T-cell (primary cell): ENCODE data around the gene MYO10. TPM values are rescaled to one million over a fixed set of nuclear protein-coding genes. Genes with fewer than 3 reads are reported as not detected.
A peak's percentile ranks its signal among the peaks of the same experiment; 100 is the strongest.

Experiments used
- ATAC-seq, 4 experiments: fragments of 200-7000 bp in 3 of 4; fragments of 150-1000 bp in 1 of 4; cut with Tn5 transposase; replicated peaks in 1 of 4; 1 replicate in 3 of 4; 2 replicates in 1 of 4; pipeline ENCODE4 v1.10.0; 2021; ENCODE audit warnings: moderate library complexity in 3 of 4, mild to moderate bottlenecking in 2 of 4, moderate number of reproducible peaks in 1 of 4
- CTCF ChIA-PET, 2 donors: fragments of 300-600 bp; sonication (Branson Sonifier 250); formaldehyde crosslinking; loops; one replicate each; lab custom pipeline; 2022; ENCODE audit warnings: antibody characterized with exemption in 2 of 2; lab: Charles Lee
- POLR2A ChIA-PET, 2 donors: fragments of 300-600 bp; sonication (Branson Sonifier 250); formaldehyde crosslinking; loops; one replicate each; lab custom pipeline; 2022; ENCODE audit warnings: antibody characterized with exemption in 2 of 2; lab: Charles Lee
- DNase-seq, 35 experiments: peaks; one replicate each; pipeline versions ENCODE4 v3.0.0 to v3.0.0-alpha.2; 2013 to 2023
- H3K27ac ChIP-seq: one replicate; pipeline ENCODE4 v1.5.1; 2013; ENCODE audit warnings: low read length
- H3K27me3 ChIP-seq, 2 experiments: replicated peaks in 1 of 2; 1 replicate in 1 of 2; 2 replicates in 1 of 2; pipeline versions ENCODE4 v1.6.1 to v1.7.0; 2013; ENCODE audit warnings: low read length in 1 of 2, mixed read lengths in 1 of 2; ENCODE audit not compliant: control insufficient read depth in 2 of 2, insufficient read depth in 2 of 2; ENCODE audit errors: extremely low read depth in 1 of 2
- H3K36me3 ChIP-seq, 2 donors: 1 replicate in 1 of 2; 2 replicates in 1 of 2; pipeline versions ENCODE4 v1.6.1 to v1.7.0; 2013; ENCODE audit warnings: low read length in 1 of 2; ENCODE audit not compliant: control insufficient read depth in 2 of 2, insufficient read depth in 1 of 2; ENCODE audit errors: extremely low read depth in 1 of 2
- H3K4me1 ChIP-seq, 2 experiments: 1 replicate in 1 of 2; 2 replicates in 1 of 2; pipeline versions ENCODE4 v1.6.1 to v1.7.0; 2013; ENCODE audit warnings: low read length in 2 of 2, mixed read lengths in 1 of 2; ENCODE audit not compliant: insufficient read depth in 2 of 2, control insufficient read depth in 1 of 2; ENCODE audit errors: extremely low read depth in 1 of 2
- H3K4me3 ChIP-seq, 2 donors: 1 replicate in 1 of 2; 2 replicates in 1 of 2; pipeline versions ENCODE4 v1.5.1 to v1.7.0; 2013; ENCODE audit warnings: mild to moderate bottlenecking in 2 of 2, low read length in 1 of 2, moderate library complexity in 1 of 2; ENCODE audit not compliant: control insufficient read depth in 1 of 2; ENCODE audit errors: extremely low read depth in 1 of 2
- H3K9me3 ChIP-seq: 2 replicates; pipeline ENCODE4 v1.7.0; 2013
- H3K27ac Mint-ChIP-seq, 2 donors: one replicate each; pipeline ENCODE4 v1.8.0; 2020 to 2021; ENCODE audit warnings: mild to moderate bottlenecking in 2 of 2, mixed read lengths in 2 of 2
- H3K27me3 Mint-ChIP-seq, 2 donors: one replicate each; pipeline ENCODE4 v1.8.0; 2021 to 2022; ENCODE audit warnings: mixed read lengths in 2 of 2
- H3K36me3 Mint-ChIP-seq: one replicate; pipeline ENCODE4 v1.8.0; 2021; ENCODE audit warnings: mixed read lengths
- H3K4me1 Mint-ChIP-seq, 3 donors: one replicate each; pipeline ENCODE4 v1.8.0; 2020 to 2022; ENCODE audit warnings: mixed read lengths in 3 of 3, mild to moderate bottlenecking in 1 of 3
- H3K4me3 Mint-ChIP-seq, 3 donors: one replicate each; pipeline ENCODE4 v1.8.0; 2020 to 2022; ENCODE audit warnings: mild to moderate bottlenecking in 3 of 3, mixed read lengths in 3 of 3, moderate library complexity in 3 of 3
- H3K9me3 Mint-ChIP-seq, 3 donors: one replicate each; pipeline ENCODE4 v1.8.0; 2020 to 2022; ENCODE audit warnings: mixed read lengths in 3 of 3
- WGBS: methylation state at CpG from one replicate; pipeline ENCODE4 v1.1.5; 2013; ENCODE audit warnings: missing lambda C conversion rate; ENCODE audit not compliant: insufficient coverage; 5-methylcytosine and 5-hydroxymethylcytosine counted together
- total RNA-seq, 35 experiments: library from RNA in 6 of 35; stranded (reverse) in 6 of 35; fragments of 120-200 nt in 1 of 35; gene quantifications; one replicate each; pipeline versions ENCODE4 v1.2.1 to v1.2.4 and lab custom pipeline; 2013 to 2026

Gene MYO10
- total RNA-seq, 5 donors from 2014 or later (not counting 1 experiment from before 2014, with no cell fraction given) = 0.20 to 0.47 (median 0.23) TPM; not detected in 2

DNA sequence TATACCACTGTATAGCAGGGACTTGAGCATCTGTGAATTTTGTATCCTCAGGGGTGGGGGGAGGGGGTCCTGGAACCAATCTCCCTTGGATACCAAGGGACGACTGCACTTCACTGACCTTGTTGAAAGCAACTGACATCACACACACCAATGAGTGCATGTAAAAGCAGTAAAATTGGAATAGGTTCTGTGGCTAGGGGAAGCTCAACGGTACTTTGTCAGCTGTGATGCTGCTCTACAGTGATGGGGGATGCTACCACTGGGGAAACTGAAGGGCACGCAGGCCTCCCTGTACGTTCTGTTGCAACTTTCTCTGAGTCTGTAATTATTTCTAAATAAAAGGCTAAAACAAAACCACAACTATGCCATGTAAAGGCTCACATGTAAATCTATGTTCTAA lies 272.2 kb downstream of the MYO10 start:
- POLR2A ChIA-PET = no interaction called here
- no peak for ATAC-seq
- Mint-ChIP-seq H3K4me3 (no peak overlapping the region), H3K36me3 (no peaks in the 10 kb centered on the region), H3K4me1 (peaks cover 11 to 23% (median 23%) of the 10 kb centered on the region in 3 donors), H3K27ac (peak overlapping the region in 1 of 2 donors; percentile 3), H3K9me3 (no peaks in the 10 kb centered on the region), H3K27me3 (no peaks in the 10 kb centered on the region)
- Histone ChIP-seq H3K9me3 (no peaks in the 10 kb centered on the region), H3K4me3 (no peak overlapping the region), H3K27ac (no peak overlapping the region), H3K27me3 (peaks cover 0 to 3% of the 10 kb centered on the region in 2 experiments), H3K4me1 (peaks cover 3 to 16% of the 10 kb centered on the region in 2 experiments), H3K36me3 (no peaks in the 10 kb centered on the region)
- WGBS = no CpG with 5 or more reads among the region's 4 CpGs
- DNase-seq = no peak
- CTCF ChIA-PET = interaction anchor here in 1 of 2 donors (0.6 kb wide), 1 partner anchor 204 kb away, joined by 6 read pairs; no protein-coding TSS in a partner anchor

- no peak for DNase-seq
- Mint-ChIP-seq H3K4me3 (no peak overlapping the region), H3K9me3 (no peaks in the 10 kb centered on the region), H3K27ac (no peak overlapping the region), H3K4me1 (peaks cover 7 to 21% (median 16%) of the 10 kb centered on the region in 3 donors), H3K36me3 (peaks cover 5% of the 10 kb centered on the region), H3K27me3 (no peaks in the 10 kb centered on the region)
- ATAC-seq = no peak
- Histone ChIP-seq H3K9me3 (no peaks in the 10 kb centered on the region), H3K27me3 (peaks cover 0 to 3% of the 10 kb centered on the region in 2 experiments), H3K4me3 (no peak overlapping the region), H3K36me3 (no peaks in the 10 kb centered on the region), H3K4me1 (peaks cover 3 to 16% of the 10 kb centered on the region in 2 experiments), H3K27ac (no peak overlapping the region)
- WGBS = no CpG with 5 or more reads among the region's 2 CpGs
- POLR2A ChIA-PET = no interaction called here
- CTCF ChIA-PET = no interaction called here
Observed at GRCh38 chr5:16661713-16662112, 274.4 kb downstream of the MYO10 start.

DNA sequence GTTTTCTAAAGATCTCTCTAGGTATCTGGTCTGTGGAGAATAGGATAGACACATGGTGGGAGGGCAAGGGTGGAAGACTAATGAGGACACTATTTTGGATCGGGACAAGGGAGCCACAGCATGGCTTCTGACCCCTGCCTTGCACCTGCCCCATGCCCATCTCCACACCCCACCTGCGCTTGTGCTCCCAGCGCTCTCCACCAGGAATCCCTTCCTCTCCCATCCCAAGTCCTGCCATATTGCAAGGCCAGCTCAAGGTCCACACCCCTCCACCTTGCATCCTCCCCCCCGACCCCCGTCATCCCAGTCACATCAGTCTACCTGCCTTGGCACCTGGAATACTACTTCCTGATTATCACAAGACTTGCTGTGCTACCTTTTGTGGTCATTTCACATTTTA lies 275.1 kb downstream of the MYO10 start:
- Mint-ChIP-seq H3K27me3 (no peaks in the 10 kb centered on the region), H3K27ac (no peak overlapping the region), H3K4me1 (peaks cover 3 to 16% (median 15%) of the 10 kb centered on the region in 3 donors), H3K4me3 (no peak overlapping the region), H3K36me3 (peaks cover 5% of the 10 kb centered on the region), H3K9me3 (no peaks in the 10 kb centered on the region)
- H3K4me1 ChIP-seq = peaks cover 0 to 16% of the 10 kb centered on the region in 2 experiments
- no peak for DNase-seq
- 70% methylated on average over 4 of the region's 5 CpGs for WGBS
- H3K27me3 ChIP-seq = peaks cover 0 to 3% of the 10 kb centered on the region in 2 experiments
- ATAC-seq = no peak
- no peaks in the 10 kb centered on the region for H3K9me3 ChIP-seq
- POLR2A ChIA-PET = no interaction called here
- no peak overlapping the region for H3K4me3 ChIP-seq
- H3K36me3 ChIP-seq = no peaks in the 10 kb centered on the region
- CTCF ChIA-PET = no interaction called here
- H3K27ac ChIP-seq = no peak overlapping the region

- Histone ChIP-seq H3K4me3 (no peak overlapping the region), H3K9me3 (no peaks in the 10 kb centered on the region), H3K4me1 (peaks cover 0 to 10% of the 10 kb centered on the region in 2 experiments), H3K27me3 (no peaks in the 10 kb centered on the region), H3K36me3 (no peaks in the 10 kb centered on the region), H3K27ac (no peak overlapping the region)
- Mint-ChIP-seq H3K27ac (no peak overlapping the region), H3K36me3 (peaks cover 8% of the 10 kb centered on the region), H3K4me1 (peaks cover 3 to 9% (median 8%) of the 10 kb centered on the region in 3 donors), H3K9me3 (no peaks in the 10 kb centered on the region), H3K27me3 (no peaks in the 10 kb centered on the region), H3K4me3 (no peak overlapping the region)
- DNase-seq (no peak), ATAC-seq (no peak)
- ChIA-PET CTCF (interaction anchor here in 1 of 2 donors (0.7 kb wide), 1 partner anchor 56 kb away, joined by 4 read pairs; no protein-coding TSS in a partner anchor), POLR2A (no interaction called here)
- no CpG with 5 or more reads among the region's 1 CpG for WGBS
Observed at GRCh38 chr5:16659536-16659935, 276.6 kb downstream of the MYO10 start.

- POLR2A ChIA-PET = no interaction called here
- Histone ChIP-seq H3K27me3 (no peaks in the 10 kb centered on the region), H3K4me3 (no peak overlapping the region), H3K9me3 (no peaks in the 10 kb centered on the region), H3K36me3 (no peaks in the 10 kb centered on the region), H3K27ac (no peak overlapping the region), H3K4me1 (no peaks in the 10 kb centered on the region)
- ATAC-seq (no peak), DNase-seq (no peak)
- CTCF ChIA-PET = interaction anchor here in 1 of 2 donors (0.6 kb wide), 1 partner anchor 68 kb away, joined by 4 read pairs; no protein-coding TSS in a partner anchor
- Mint-ChIP-seq H3K4me1 (peaks cover 0 to 1% (median 0%) of the 10 kb centered on the region in 3 donors), H3K36me3 (peaks cover 10% of the 10 kb centered on the region), H3K27ac (no peak overlapping the region), H3K9me3 (no peaks in the 10 kb centered on the region), H3K4me3 (no peak overlapping the region), H3K27me3 (no peaks in the 10 kb centered on the region)
- 71% methylated on average over 2 of the region's 2 CpGs for WGBS
Observed at GRCh38 chr5:16656561-16657191, 279.4 kb downstream of the MYO10 start.

- no peak overlapping the region for H3K27ac Mint-ChIP-seq
- DNase-seq = no peak
- WGBS = 100% methylated on average over 2 of the region's 6 CpGs
- H3K9me3 Mint-ChIP-seq = no peaks in the 10 kb centered on the region
- no peak overlapping the region for H3K4me3 ChIP-seq
- no peaks in the 10 kb centered on the region for H3K9me3 ChIP-seq
- ATAC-seq = no peak
- no peaks in the 10 kb centered on the region for H3K27me3 Mint-ChIP-seq
- ChIA-PET POLR2A (interaction anchor here in 1 of 2 donors (0.7 kb wide), 1 partner anchor 335 kb away, joined by 3 read pairs; no protein-coding TSS in a partner anchor), CTCF (no interaction called here)
- no peak overlapping the region for H3K4me3 Mint-ChIP-seq
- no peaks in the 10 kb centered on the region for H3K27me3 ChIP-seq
- no peaks in the 10 kb centered on the region for H3K4me1 ChIP-seq
- no peaks in the 10 kb centered on the region for H3K4me1 Mint-ChIP-seq
- peaks cover 10% of the 10 kb centered on the region for H3K36me3 Mint-ChIP-seq
- H3K27ac ChIP-seq = no peak overlapping the region
- H3K36me3 ChIP-seq = no peaks in the 10 kb centered on the region
Observed at GRCh38 chr5:16654647-16655334, 281.3 kb downstream of the MYO10 start.
